Bronchial epithelial cell (primary cell): Measurements from ENCODE around the gene ZFP62. TPM values are rescaled to one million over a fixed set of nuclear protein-coding genes. Genes with fewer than 3 reads are reported as not detected.

Experiments
- DNase-seq: peaks from one replicate; pipeline ENCODE4 v3.0.0-alpha.2; 2010; ENCODE audit warnings: low read depth
- FAIRE-seq: peaks from 2 replicates; lab custom pipeline; 2011; peaks lifted over from hg19 to GRCh38; lab: Jason Lieb, UNC
- H3K27me3 ChIP-seq: 2 replicates; pipeline ENCODE4 v1.5.1; 2011; ENCODE audit warnings: low read length; ENCODE audit not compliant: control insufficient read depth, insufficient read depth
- H3K36me3 ChIP-seq: 2 replicates; pipeline ENCODE4 v1.5.1; 2011; ENCODE audit warnings: low read length; ENCODE audit not compliant: control insufficient read depth, insufficient read depth
- H3K4me3 ChIP-seq: 2 replicates; pipeline ENCODE4 v1.5.1; 2011; ENCODE audit warnings: mild to moderate bottlenecking, low read depth, low read length, control low read depth
- total RNA-seq: library from RNA; depleted of rRNA; stranded (reverse); fragments of >200 nt; gene quantifications from 2 replicates; pipeline ENCODE4 v1.2.1, GENCODE V29; 2014
- TF ChIP-seq, protein P1 (sequence below): IDR thresholded peaks from 2 replicates; pipeline ENCODE4 v1.5.1; 2011; ENCODE audit warnings: mild to moderate bottlenecking, moderate library complexity, low read length, control low read depth, inconsistent platforms; ENCODE audit not compliant: insufficient read depth, severe bottlenecking

Gene ZFP62
- total RNA-seq, 1 donor from 2014 or later = 21.3 TPM

DNA sequence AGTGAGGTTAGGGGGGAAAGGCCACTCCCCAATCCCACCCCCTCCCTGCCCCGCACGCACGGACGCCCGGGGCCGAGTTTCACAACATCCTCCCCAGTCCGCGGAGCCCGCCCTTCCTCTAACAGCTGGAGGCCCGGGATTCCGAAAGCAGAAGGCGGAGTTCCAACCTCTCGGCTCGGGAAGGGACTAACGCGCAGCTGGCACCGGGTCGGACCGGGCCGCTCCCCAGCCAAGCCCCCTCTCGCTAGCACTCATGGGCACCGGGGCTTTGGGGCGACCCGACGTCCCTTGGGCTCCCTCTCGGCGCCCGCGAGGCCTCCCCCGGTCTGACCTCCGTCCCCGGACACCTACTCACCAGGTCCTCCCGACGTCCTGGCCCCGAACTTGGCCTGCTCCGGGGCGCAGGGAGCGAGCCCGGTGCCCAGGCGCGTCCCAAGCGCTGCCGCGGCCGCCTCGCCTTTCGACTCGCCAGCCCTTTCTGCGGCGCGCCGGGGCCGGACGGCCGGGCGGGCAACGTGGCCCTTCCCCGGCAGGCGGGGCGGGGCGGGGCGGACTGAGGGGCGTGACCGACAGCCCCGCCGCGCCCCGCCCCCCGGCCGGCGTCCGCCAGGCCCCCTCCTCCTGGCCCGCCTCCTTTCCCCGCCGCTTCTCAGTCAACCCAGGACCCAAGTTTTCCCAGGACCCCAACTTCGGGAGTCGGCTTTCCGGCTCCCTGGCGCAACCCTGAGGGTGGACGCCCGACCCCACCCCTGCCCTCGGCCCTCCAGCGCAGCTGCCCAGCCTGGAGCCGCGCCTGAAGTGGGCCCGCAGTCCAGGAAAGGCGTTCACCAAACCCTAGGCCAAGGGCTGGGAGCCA is 58.5 kb downstream of the ZFP62 start, which contains the start of gene MGAT1:
Gene MGAT1, minus strand, starts transcription at position 482 of the 856 bp plus-strand sequence. CDS start 9,835 bp downstream, outside the sequence.
- peak; percentile 64 for DNase-seq
- H3K27me3 ChIP-seq = no peaks in the 10 kb centered on the region
- peak within 1 kb of the TSS; percentile 92 for H3K4me3 ChIP-seq
- H3K36me3 ChIP-seq = peaks cover 7% of the 10 kb centered on the region
- FAIRE-seq = no peak
- TF ChIP-seq, protein P1, sequence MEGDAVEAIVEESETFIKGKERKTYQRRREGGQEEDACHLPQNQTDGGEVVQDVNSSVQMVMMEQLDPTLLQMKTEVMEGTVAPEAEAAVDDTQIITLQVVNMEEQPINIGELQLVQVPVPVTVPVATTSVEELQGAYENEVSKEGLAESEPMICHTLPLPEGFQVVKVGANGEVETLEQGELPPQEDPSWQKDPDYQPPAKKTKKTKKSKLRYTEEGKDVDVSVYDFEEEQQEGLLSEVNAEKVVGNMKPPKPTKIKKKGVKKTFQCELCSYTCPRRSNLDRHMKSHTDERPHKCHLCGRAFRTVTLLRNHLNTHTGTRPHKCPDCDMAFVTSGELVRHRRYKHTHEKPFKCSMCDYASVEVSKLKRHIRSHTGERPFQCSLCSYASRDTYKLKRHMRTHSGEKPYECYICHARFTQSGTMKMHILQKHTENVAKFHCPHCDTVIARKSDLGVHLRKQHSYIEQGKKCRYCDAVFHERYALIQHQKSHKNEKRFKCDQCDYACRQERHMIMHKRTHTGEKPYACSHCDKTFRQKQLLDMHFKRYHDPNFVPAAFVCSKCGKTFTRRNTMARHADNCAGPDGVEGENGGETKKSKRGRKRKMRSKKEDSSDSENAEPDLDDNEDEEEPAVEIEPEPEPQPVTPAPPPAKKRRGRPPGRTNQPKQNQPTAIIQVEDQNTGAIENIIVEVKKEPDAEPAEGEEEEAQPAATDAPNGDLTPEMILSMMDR = no peak

DNA sequence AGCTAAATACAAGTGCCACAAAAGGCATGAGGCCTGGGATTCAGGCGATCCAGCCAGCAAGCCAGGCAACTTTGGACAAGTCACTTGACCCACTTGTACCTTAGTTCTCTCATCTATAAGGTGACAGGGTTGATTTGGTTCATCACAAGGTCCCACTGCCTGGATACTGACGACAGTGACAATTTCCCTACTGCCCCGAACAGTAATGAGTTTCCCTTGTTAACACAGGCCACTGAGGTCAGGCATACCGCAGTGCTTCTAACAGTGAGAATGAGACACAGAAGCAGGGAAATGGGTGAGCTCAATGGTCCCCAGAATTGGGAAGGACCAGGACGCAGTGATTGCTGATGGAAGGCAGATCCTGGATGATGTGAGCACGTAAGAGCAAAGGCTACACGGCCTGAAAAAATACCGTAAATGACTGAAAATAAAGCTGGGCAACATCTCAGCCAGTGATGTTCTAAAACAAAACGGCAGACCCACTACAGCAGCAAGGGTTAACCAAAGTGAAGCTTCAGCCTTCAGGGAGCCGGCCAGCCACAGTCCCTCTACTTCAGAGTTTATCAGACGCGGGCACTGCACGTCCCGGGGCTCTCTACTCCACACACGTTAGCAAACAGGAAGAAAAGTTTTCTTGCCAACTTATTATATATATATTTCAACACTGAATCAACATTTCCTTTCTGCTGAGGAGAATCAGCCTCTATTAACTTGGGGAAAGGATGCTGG is 59.3 kb downstream of the ZFP62 start:
- FAIRE-seq = no peak
- no peak for DNase-seq

DNA sequence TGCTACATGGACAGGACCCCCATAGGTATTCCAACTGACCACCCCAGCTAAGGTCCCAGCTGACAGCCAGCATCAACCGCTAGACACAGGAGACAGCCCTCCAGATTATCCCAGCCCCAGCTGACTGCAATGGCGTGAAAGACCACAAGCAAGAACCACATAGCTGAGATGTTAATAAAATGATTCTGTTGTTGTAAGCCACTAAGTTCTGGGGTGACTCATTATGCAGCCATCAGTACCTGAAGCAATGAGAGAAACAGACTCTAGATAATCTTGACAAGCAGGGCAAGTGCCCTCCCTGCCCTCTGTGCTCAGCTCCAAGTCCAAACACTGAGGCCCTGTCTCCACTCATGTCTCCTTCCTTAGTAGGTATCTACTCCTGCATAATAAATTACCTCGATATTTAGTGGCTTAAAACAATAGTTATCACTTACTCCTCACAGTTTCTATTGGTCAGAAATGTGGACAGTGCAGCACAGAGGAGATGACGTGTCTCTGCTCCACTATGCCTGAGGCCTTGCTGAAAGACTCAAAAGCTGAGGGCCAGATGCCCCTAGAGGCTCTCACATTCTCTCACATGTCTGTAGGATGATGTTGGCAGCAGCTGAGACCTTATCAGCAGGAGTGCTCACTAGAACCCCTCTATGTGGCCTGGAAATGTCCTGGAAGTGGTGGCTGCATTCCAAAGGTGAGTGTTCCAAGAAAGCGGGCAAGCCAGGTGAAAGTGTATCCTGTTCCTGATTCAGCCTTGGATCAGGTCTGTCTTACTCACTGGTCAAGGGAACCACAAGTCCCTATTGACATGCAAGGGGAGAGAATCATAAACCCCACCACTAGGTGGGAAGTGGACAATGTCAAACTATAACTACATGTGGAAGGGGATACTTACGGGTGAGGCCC is 60.9 kb downstream of the ZFP62 start:
- Histone ChIP-seq H3K36me3 (peaks cover 9% of the 10 kb centered on the region), H3K27me3 (no peaks in the 10 kb centered on the region), H3K4me3 (no peak overlapping the region)
- no peak for FAIRE-seq
- peak; percentile 85 for DNase-seq
- TF ChIP-seq, protein P1 = no peak

More for the DNA sequence above, 59.3 kb downstream of the ZFP62 start:
- H3K4me3 ChIP-seq = peak overlapping the region; percentile 92
- no peaks in the 10 kb centered on the region for H3K27me3 ChIP-seq
- H3K36me3 ChIP-seq = peaks cover 7% of the 10 kb centered on the region
- TF ChIP-seq, protein P1 = no peak

DNA sequence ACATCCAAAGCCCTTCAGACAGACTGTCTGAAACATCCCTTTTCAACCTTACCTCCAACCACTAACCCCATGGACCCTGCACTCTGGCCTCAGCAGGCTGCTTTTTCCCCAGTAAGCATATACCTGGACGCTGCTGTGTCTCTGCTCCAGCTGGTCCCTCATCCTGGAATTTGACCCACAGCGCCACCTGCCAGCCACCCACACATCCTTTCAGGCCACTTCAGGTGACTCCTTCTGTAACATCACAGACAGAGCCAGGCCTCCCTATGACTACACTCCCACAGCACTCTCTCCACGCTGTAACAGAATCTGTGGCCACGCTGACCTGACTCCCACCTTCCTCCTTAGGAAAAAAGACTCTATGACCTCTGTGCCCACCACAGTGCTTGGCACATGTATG is 61.9 kb downstream of the ZFP62 start:
- peaks cover 9% of the 10 kb centered on the region for H3K36me3 ChIP-seq
- DNase-seq = no peak
- FAIRE-seq = no peak
- H3K27me3 ChIP-seq = no peaks in the 10 kb centered on the region
- TF ChIP-seq, protein P1 = peak; percentile 60
- no peak overlapping the region for H3K4me3 ChIP-seq

DNA sequence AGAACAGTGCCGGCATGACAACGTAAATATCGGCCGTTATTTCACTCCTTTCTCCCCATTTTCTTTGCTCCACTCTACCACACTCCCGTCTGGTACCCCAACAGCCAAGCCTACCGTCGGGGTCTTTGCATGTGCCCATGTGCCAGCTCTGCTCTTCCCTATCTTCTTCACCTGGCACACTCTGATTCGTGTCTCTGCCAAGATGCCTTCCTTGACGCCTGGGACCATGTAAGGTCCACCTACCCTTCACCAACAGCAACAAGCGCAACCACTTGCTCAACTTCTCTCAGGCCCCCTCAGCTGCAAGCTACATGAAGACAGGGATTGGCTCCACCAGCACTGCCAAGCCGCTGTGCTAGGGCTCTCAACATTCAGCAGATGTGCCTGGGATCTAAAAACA is 62.9 kb downstream of the ZFP62 start:
- DNase-seq (no peak), FAIRE-seq (no peak)
- peaks cover 9% of the 10 kb centered on the region for H3K36me3 ChIP-seq
- no peak overlapping the region for H3K4me3 ChIP-seq
- TF ChIP-seq, protein P1 = no peak
- no peaks in the 10 kb centered on the region for H3K27me3 ChIP-seq
